ENCODE data around the gene MRPL4.
A peak's percentile ranks its signal among the peaks of the same experiment; 100 is the strongest.

Gene MRPL4

GRCh38 chr19:10259162-10259905, 7.3 kb downstream of the MRPL4 start:
- H3K27me3 ChIP-seq: no peaks in the 10 kb centered on the region
- H3K4me1 ChIP-seq (ENCODE audit: control insufficient read depth in 1 of 2, insufficient read depth in 1 of 2, low read depth in 1 of 2, low read length in 1 of 2): peaks cover 0 to 5% of the 10 kb centered on the region in 2 experiments
- no peaks in the 10 kb centered on the region for H3K9me3 ChIP-seq
- TF ChIP-seq CTCF (IDR thresholded peaks at IDR 0.05): peak; percentile 61
- H3K36me3 ChIP-seq: peaks cover 10% of the 10 kb centered on the region
- no peak overlapping the region for H3K27ac ChIP-seq
- no peak overlapping the region for H3K4me3 ChIP-seq (ENCODE audit: low read depth in 1 of 2, low read length in 1 of 2)

- Histone ChIP-seq H3K36me3 (peaks cover 7% of the 10 kb centered on the region), H3K27ac (no peak overlapping the region), H3K4me1 (ENCODE audit: control insufficient read depth in 1 of 2, insufficient read depth in 1 of 2, low read depth in 1 of 2, low read length in 1 of 2) (peaks cover 0 to 5% of the 10 kb centered on the region in 2 experiments), H3K9me3 (no peaks in the 10 kb centered on the region), H3K4me3 (ENCODE audit: low read depth in 1 of 2, low read length in 1 of 2) (no peak overlapping the region), H3K27me3 (no peaks in the 10 kb centered on the region)
- no peak for TF ChIP-seq CTCF (IDR thresholded peaks at IDR 0.05)
These were observed 8.1 kb downstream of the MRPL4 start for GRCh38 chr19:10260141-10260584.

GRCh38 chr19:10262771-10263170, 10.8 kb downstream of the MRPL4 start:
- Histone ChIP-seq H3K27ac (no peak overlapping the region), H3K4me1 (ENCODE audit: control insufficient read depth in 1 of 2, insufficient read depth in 1 of 2, low read depth in 1 of 2, low read length in 1 of 2) (peaks cover 0 to 5% of the 10 kb centered on the region in 2 experiments), H3K4me3 (ENCODE audit: low read depth in 1 of 2, low read length in 1 of 2) (no peak overlapping the region), H3K9me3 (no peaks in the 10 kb centered on the region), H3K36me3 (no peaks in the 10 kb centered on the region), H3K27me3 (no peaks in the 10 kb centered on the region)
- TF ChIP-seq CTCF (IDR thresholded peaks at IDR 0.05): no peak

DNA sequence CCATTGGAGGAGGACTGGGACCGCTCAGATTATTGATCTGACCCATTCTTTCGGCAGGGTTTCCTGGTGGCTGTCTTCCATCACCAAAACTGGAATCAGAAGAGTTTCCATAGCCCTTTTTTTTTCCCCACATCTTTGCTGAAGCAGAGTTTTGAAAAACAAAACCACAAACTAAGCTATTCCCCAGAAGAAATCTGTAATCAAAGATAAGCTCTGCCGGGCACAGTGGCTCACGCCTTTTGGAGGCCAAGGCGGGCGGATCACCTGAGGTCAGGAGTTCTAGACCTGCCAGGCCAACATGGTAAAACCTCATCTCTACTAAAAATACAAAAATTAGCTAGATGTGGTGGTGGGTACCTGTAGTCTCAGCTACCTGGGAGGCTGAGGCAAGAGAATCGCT, 14.7 kb downstream of the MRPL4 start:
- H3K27me3 ChIP-seq: no peaks in the 10 kb centered on the region
- TF ChIP-seq CTCF (IDR thresholded peaks at IDR 0.05): no peak
- no peaks in the 10 kb centered on the region for H3K9me3 ChIP-seq
- no peak overlapping the region for H3K4me3 ChIP-seq (ENCODE audit: low read depth in 1 of 2, low read length in 1 of 2)
- H3K27ac ChIP-seq: no peak overlapping the region
- peaks cover 6 to 12% of the 10 kb centered on the region in 2 experiments for H3K4me1 ChIP-seq (ENCODE audit: control insufficient read depth in 1 of 2, insufficient read depth in 1 of 2, low read depth in 1 of 2, low read length in 1 of 2)
- H3K36me3 ChIP-seq: no peaks in the 10 kb centered on the region

DNA sequence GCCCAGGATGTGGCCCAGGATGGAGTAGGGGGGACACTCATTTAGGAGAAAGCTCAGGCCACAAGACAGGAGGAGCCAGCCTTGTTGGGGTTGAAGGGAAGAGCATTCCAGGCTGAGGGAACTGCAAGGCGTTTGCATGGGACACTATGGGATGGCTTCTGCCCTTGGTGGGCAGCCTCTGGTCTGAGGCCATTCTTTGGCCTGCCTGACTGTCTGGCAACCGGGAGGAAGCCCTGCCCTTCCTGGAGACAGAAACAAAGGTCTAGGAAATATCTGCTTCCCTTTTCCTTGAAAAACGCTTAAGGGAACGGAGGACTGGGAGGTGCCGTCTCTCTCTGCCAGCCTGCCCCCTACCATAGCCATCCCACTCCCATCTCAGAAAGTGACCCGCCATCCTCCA, 16.1 kb downstream of the MRPL4 start:
- Histone ChIP-seq H3K9me3 (no peaks in the 10 kb centered on the region), H3K27me3 (no peaks in the 10 kb centered on the region), H3K36me3 (no peaks in the 10 kb centered on the region), H3K4me3 (ENCODE audit: low read depth in 1 of 2, low read length in 1 of 2) (no peak overlapping the region), H3K4me1 (ENCODE audit: control insufficient read depth in 1 of 2, insufficient read depth in 1 of 2, low read depth in 1 of 2, low read length in 1 of 2) (peaks cover 18 to 24% of the 10 kb centered on the region in 2 experiments), H3K27ac (no peak overlapping the region)
- TF ChIP-seq CTCF (IDR thresholded peaks at IDR 0.05): no peak

All from neutrophil (primary cell).